Bronchial epithelial cell (primary cell): ENCODE results near the gene CKM. TPM values are rescaled to one million over a fixed set of nuclear protein-coding genes. Genes with fewer than 3 reads are reported as not detected.
A peak's percentile ranks its signal among the peaks of the same experiment; 100 is the strongest.
"Not testable (repeated sequence)": the region's sequence is repeated elsewhere in the genome, so short reads cannot be mapped to it uniquely, and the experiment has no call there.

ENCODE experiments used
- DNase-seq: peaks from one replicate; pipeline ENCODE4 v3.0.0-alpha.2; 2010; ENCODE audit warnings: low read depth
- FAIRE-seq: peaks from 2 replicates; lab custom pipeline; 2011; peaks lifted over from hg19 to GRCh38; lab: Jason Lieb, UNC
- H3K27me3 ChIP-seq: 2 replicates; pipeline ENCODE4 v1.5.1; 2011; ENCODE audit warnings: low read length; ENCODE audit not compliant: control insufficient read depth, insufficient read depth
- H3K36me3 ChIP-seq: 2 replicates; pipeline ENCODE4 v1.5.1; 2011; ENCODE audit warnings: low read length; ENCODE audit not compliant: control insufficient read depth, insufficient read depth
- H3K4me3 ChIP-seq: 2 replicates; pipeline ENCODE4 v1.5.1; 2011; ENCODE audit warnings: mild to moderate bottlenecking, low read depth, low read length, control low read depth
- CTCF ChIP-seq: IDR thresholded peaks from 2 replicates; pipeline ENCODE4 v1.5.1; 2011; ENCODE audit warnings: mild to moderate bottlenecking, moderate library complexity, low read length, control low read depth, inconsistent platforms; ENCODE audit not compliant: insufficient read depth, severe bottlenecking
- total RNA-seq: library from RNA; depleted of rRNA; stranded (reverse); fragments of >200 nt; gene quantifications from 2 replicates; pipeline ENCODE4 v1.2.1, GENCODE V29; 2014

CKM gene
- total RNA-seq, 1 donor from 2014 or later, result under 0.01 TPM

- no peak for DNase-seq
- TF ChIP-seq CTCF, result no peak
- Histone ChIP-seq H3K36me3 (no peaks in the 10 kb centered on the region), H3K27me3 (peaks cover 1% of the 10 kb centered on the region), H3K4me3 (no peak overlapping the region)
- FAIRE-seq, result no peak
Observed at GRCh38 chr19:45311621-45312020, 11.1 kb downstream of the CKM start.

GRCh38 chr19:45309322-45309721, 13.4 kb downstream of the CKM start:
- DNase-seq, H3K27me3 ChIP-seq, H3K4me3 ChIP-seq, H3K36me3 ChIP-seq, FAIRE-seq: not testable (repeated sequence)

- DNase-seq (no peak), FAIRE-seq (no peak)
- Histone ChIP-seq H3K27me3 (no peaks in the 10 kb centered on the region), H3K36me3 (no peaks in the 10 kb centered on the region), H3K4me3 (no peak overlapping the region)
- TF ChIP-seq CTCF, result no peak
Observed at GRCh38 chr19:45307361-45307760, 15.3 kb downstream of the CKM start.

GRCh38 chr19:45306518-45307027, 16.1 kb downstream of the CKM start:
- Histone ChIP-seq H3K36me3 (peaks cover 1% of the 10 kb centered on the region), H3K27me3 (no peaks in the 10 kb centered on the region), H3K4me3 (no peak overlapping the region)
- no peak for TF ChIP-seq CTCF
- no peak for FAIRE-seq
- DNase-seq, result no peak

- FAIRE-seq, result peak; percentile 77
- Histone ChIP-seq H3K27me3 (no peaks in the 10 kb centered on the region), H3K4me3 (no peak overlapping the region), H3K36me3 (peaks cover 1% of the 10 kb centered on the region)
- TF ChIP-seq CTCF, result no peak
- DNase-seq, result peak; percentile 78
Observed at GRCh38 chr19:45306040-45306439, 16.6 kb downstream of the CKM start.

GRCh38 chr19:45305421-45305820, 17.3 kb downstream of the CKM start:
- peak; percentile 60 for FAIRE-seq
- Histone ChIP-seq H3K4me3 (no peak overlapping the region), H3K27me3 (no peaks in the 10 kb centered on the region), H3K36me3 (peaks cover 4% of the 10 kb centered on the region)
- DNase-seq, result peak; percentile 18
- no peak for TF ChIP-seq CTCF
